ENCODE results near the gene GPR161. TPM values are rescaled to one million over a fixed set of nuclear protein-coding genes. Genes with fewer than 3 reads are reported as not detected.

GPR161 gene
- total and polyA plus RNA-seq, 8 donors, result 1.1 to 8.1 (median 4.2) TPM

- H3K4me1 ChIP-seq, result no peaks in the 10 kb centered on the region
- TF ChIP-seq POLR2AphosphoS5 (IDR thresholded peaks at IDR 0.05) (no peak), POLR2A (IDR thresholded peaks at IDR 0.05) (no peak), EP300 (IDR thresholded peaks at IDR 0.05) (no peak), CTCF (IDR thresholded peaks at IDR 0.05) (no peak)
- intact Hi-C loops (cut with DNase I; ENCODE audit: low total_unique reads), result no loop called here
- no peak overlapping the region for H3K4me3 ChIP-seq
- no peak for DNase-seq
- 77 to 90% (median 86%) methylated on average over 7 of the region's 7 CpGs for WGBS, 5 donors
- peaks cover 0 to 9% (median 0%) of the 10 kb centered on the region in 4 donors for H3K36me3 ChIP-seq
- H3K9me3 ChIP-seq, result no peaks in the 10 kb centered on the region
- no peak overlapping the region for H3K27ac ChIP-seq
- H3K27me3 ChIP-seq, result no peaks in the 10 kb centered on the region
Observed at GRCh38 chr1:168110896-168111545, 25.7 kb downstream of the GPR161 start.

- intact Hi-C loops (cut with DNase I; ENCODE audit: low total_unique reads), result no loop called here
Observed at GRCh38 chr1:168106274-168106673, 30.5 kb downstream of the GPR161 start.

GRCh38 chr1:168105846-168106245, 30.9 kb downstream of the GPR161 start:
- no peak overlapping the region for H3K27ac ChIP-seq
- no peaks in the 10 kb centered on the region for H3K27me3 ChIP-seq
- no peaks in the 10 kb centered on the region for H3K4me1 ChIP-seq
- intact Hi-C loops (cut with DNase I; ENCODE audit: low total_unique reads), result no loop called here
- H3K9me3 ChIP-seq, result no peaks in the 10 kb centered on the region
- TF ChIP-seq EP300 (IDR thresholded peaks at IDR 0.05) (no peak), POLR2AphosphoS5 (IDR thresholded peaks at IDR 0.05) (no peak), CTCF (IDR thresholded peaks at IDR 0.05) (no peak), POLR2A (IDR thresholded peaks at IDR 0.05) (no peak)
- DNase-seq, result no peak
- H3K36me3 ChIP-seq, result peaks cover 0 to 29% (median 8%) of the 10 kb centered on the region in 4 donors
- H3K4me3 ChIP-seq, result no peak overlapping the region
- WGBS, 5 donors, result 94 to 96% (median 95%) methylated on average over 6 of the region's 6 CpGs

More at GRCh38 chr1:168106274-168106673, 30.5 kb downstream of the GPR161 start:
- no peak for TF ChIP-seq POLR2AphosphoS5 (IDR thresholded peaks at IDR 0.05)
- no peak for TF ChIP-seq EP300 (IDR thresholded peaks at IDR 0.05)
- TF ChIP-seq CTCF (IDR thresholded peaks at IDR 0.05), result no peak
- no peak for TF ChIP-seq POLR2A (IDR thresholded peaks at IDR 0.05)
- Histone ChIP-seq H3K36me3 (peaks cover 0 to 29% (median 8%) of the 10 kb centered on the region in 4 donors), H3K9me3 (no peaks in the 10 kb centered on the region), H3K27me3 (no peaks in the 10 kb centered on the region), H3K27ac (no peak overlapping the region), H3K4me3 (no peak overlapping the region), H3K4me1 (no peaks in the 10 kb centered on the region)
- 81 to 91% (median 83%) methylated on average over 8 of the region's 8 CpGs for WGBS, 5 donors
- DNase-seq, result no peak

GRCh38 chr1:168104535-168104934, 32.2 kb downstream of the GPR161 start:
- Histone ChIP-seq H3K4me1 (no peaks in the 10 kb centered on the region), H3K4me3 (no peak overlapping the region), H3K27me3 (no peaks in the 10 kb centered on the region), H3K9me3 (no peaks in the 10 kb centered on the region), H3K36me3 (peaks cover 0 to 23% (median 8%) of the 10 kb centered on the region in 4 donors), H3K27ac (no peak overlapping the region)
- TF ChIP-seq CTCF (IDR thresholded peaks at IDR 0.05), result no peak
- TF ChIP-seq POLR2AphosphoS5 (IDR thresholded peaks at IDR 0.05), result no peak
- intact Hi-C loops (cut with DNase I; ENCODE audit: low total_unique reads), result no loop called here
- 82 to 90% (median 87%) methylated on average over 10 to 11 of the region's 11 CpGs for WGBS, 5 donors
- no peak for DNase-seq
